Left renal cortex interstitium (tissue), 4 donors: Measurements from ENCODE around the gene HYLS1. TPM values are rescaled to one million over a fixed set of nuclear protein-coding genes. Genes with fewer than 3 reads are reported as not detected.

Experiments used
- DNase-seq, 4 donors: peaks; one replicate each; pipeline ENCODE4 v3.0.0-alpha.2; 2013; ENCODE audit warnings: low read depth in 4 of 4, low spot score in 2 of 4, missing footprints in 1 of 4
- polyA plus RNA-seq, 4 donors: library from polyadenylated mRNA; unstranded; fragments of 120-200 nt; gene quantifications; one replicate each; pipeline ENCODE4 v1.2.1, GENCODE V29; 2013; ENCODE audit not compliant: insufficient read length in 4 of 4

HYLS1 gene
- polyA plus RNA-seq, 4 donors, result 11.4 to 12.1 (median 11.8) TPM

DNA sequence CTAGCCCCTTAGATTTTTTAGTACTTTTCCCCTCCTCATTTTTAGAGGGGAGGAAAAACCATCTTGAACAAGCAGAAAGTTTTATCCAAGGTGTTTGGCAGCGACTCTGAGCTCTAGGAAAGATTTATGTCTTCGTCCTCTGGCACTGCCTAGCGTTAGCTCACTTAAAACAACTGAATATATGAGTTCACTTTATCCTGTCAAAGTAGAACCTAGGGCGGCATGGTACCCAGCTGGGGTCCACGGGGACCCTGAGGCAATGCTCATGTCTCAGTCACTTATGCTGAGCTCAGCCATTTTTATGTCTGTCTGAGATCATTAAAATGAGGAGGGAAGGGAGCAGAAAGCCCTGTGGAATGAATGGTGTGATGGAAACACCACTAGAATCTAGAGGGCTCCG is 44.2 kb downstream of the HYLS1 start:
- DNase-seq, result no peak

DNA sequence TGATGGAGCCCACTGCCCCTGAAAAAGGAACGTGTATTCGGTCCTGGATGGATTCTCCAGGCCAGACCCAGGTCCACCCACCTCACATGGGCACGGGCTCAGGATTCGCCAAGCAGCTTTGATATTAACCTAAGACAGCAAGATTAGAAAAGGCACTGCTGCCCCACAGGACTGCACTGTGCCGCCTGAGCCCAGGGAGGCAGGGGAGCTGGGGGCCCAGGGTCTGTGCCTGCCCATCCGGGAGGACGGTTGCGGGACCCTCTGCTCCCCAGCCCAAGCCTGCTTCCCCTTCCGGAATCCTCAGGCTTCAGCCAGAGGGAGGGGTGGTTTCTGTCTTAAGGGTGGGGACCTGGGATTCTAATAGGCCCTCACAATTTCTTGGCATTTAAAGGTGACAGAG is 44.8 kb downstream of the HYLS1 start:
- DNase-seq, result no peak

DNA sequence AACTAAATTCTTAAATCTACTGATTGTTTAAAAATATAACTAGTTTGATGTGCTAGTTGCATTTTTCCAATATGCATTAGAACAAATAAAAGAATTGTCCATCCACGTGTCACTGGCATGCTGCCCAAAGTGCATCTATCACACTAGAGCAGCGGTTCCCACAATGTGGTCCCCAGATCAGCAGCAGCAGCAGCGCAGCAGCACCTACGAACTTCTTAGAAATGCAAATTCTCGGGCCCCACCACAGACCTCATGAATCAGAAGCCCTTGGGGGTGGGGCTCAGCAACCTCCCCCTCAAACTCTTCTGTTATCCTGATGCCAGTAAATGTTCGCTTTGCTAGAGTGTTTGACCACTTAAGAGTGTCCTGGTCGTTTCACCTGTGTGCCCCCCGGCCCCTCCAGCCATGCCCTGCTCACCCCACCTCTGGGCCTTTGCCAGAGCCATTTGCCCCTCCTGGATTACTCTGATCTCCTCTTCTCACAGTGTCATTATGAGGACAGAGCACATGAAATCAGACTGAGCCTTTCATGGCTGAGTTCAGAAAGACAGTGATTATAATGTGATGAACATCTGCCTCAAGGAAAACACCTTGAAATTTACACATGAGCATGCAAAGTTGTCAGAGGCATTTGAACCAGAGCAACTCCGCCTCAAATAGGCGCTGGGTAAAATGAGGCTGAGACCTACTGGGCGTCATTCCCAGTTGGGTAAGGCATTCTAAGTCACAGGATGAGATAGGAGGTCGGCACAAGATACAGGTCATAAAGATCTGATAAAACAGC is 45.8 kb downstream of the HYLS1 start:
- no peak for DNase-seq

DNA sequence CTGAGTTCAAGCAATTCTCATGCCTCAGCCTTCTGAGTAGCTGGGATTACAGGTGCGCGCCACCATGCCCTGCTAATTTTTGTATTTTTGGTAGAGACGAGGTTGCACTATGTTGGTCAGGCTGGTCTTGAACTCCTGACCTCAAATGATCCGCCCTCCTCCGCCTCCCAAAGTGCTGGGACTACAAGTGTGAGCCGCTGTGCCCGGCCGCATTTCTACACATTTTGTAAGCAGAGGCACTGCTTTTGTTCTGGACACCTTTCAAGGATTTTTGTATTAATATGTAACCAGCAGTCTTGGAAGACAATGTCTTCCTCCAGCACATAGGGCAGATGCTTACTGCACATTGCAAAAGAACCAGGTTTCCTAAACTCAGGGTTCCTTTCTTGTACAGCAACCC is 47.0 kb downstream of the HYLS1 start:
- DNase-seq, result no peak

DNA sequence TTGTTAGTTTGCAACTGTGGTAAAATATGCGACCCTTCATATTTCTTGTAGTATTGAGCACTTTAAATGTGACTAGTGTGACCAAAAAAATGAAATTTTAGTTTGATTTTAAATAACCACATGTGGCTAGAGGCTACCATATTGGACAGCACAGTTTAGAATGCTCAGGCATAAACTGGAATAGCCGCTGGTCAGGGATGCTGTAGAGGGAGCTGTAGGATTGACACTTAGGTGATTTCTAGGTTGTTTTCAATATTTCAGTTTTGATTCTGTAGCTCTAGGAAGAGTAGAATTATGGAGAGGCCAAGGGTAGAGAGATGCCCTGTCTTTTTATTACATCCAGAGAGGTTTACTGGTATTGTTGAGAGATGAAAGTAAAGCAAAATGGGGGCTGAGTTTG is 47.6 kb downstream of the HYLS1 start:
- DNase-seq, result no peak

DNA sequence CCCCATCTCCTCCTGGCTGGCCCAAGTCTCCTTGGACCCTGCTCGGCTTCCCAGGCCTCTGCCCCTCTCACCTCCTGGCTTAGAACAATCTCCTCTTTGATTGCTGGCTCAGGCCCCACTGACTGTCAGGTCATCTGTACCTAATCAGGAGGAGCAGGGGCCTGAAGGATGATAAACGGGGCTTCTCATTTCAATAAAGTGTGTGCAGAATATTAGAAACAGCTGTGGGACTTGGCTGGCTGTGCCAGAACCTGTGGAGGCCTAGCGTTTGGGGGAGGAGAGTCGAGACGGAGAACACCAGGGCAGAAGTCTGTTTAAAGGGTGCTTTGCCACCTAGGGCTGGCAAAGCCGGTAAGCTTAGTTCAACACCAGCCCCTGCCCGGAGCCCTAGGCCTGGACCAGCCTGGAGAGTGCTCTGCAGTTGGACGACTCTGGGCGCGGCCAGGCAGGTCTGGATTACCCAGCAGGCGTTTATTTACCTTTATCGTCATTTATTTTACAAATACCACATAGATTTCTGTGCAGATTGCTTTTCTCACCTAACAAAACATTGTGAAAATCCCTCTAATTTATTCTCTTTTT is 48.2 kb downstream of the HYLS1 start:
- DNase-seq, result no peak

DNA sequence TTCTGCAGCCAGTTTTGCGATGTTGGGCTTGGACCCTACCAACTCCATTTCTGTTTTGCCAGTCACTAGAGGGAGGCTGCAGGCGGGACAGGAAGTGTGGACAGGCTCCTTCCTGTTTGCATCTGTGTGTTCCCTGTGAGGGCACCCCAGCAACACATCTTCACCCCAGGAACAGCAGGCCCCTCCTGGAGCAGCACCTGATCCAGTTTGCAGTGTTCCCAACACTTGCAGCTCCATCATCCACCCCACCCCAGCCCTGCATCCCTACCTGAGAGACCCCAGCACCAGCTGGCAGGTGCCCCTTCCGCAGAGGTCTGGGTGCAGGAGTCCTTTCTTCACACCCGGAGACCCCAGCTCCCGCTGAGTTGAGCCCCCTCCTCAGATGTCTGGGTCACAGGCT is 51.0 kb downstream of the HYLS1 start:
- DNase-seq, result no peak

DNA sequence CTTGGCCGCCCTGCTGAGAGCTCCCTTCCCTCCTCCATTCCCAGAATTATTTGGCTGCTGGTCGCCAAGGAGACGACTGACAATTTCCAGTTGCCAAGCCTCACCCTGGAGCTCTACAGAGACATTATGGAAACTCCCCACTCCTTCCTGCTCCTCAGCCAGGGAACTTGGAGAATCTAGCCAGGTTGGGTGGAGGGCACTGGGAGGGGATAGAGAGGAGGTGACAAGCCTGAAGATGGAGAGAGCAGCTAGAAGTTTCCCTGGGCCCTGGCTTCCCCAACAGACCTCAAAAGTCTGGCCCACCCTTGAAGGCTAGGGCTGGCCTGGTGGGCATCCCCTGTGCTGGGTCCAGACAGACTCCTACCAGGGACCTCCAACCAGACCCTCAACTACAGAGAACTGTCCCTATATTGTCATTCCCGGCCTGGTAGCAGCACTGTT is 51.6 kb downstream of the HYLS1 start:
- DNase-seq, result no peak

DNA sequence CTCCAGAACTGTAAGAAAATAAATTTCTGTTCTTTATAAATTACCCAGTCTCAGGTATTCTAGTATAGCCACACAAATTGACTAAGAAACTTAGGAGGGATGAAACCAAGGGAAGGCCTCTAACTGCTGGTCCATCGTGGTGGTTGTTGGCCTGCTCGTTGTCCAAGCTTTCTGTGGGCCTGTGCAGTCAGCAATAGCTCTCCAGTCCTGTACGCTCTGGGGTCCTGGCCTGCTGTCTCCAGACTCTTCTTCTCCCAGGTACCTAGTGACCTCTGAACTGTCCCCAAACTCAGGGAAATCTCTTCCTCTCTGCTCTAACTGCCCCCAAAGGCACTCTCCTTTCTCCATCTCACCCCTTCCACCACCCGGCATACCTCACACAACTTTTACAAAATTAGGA is 52.7 kb downstream of the HYLS1 start:
- no peak for DNase-seq

DNA sequence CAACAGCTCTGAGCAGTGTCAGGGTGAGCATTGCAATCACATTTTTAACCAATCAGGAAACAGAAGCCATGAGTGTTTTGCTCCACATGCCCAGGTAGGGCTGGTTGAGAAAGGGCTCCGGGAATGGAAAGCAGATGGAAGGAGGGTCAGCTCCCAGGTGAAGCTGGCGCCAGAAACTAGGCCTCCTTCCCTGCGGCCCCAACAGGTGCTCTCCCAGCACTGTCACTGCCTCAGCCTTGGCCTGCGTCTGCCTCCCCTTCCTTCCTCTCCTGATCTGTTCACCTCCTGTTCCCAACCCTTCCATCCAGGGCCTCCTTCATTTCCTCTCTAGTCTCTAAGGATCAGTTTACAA is 53.8 kb downstream of the HYLS1 start:
- no peak for DNase-seq

DNA sequence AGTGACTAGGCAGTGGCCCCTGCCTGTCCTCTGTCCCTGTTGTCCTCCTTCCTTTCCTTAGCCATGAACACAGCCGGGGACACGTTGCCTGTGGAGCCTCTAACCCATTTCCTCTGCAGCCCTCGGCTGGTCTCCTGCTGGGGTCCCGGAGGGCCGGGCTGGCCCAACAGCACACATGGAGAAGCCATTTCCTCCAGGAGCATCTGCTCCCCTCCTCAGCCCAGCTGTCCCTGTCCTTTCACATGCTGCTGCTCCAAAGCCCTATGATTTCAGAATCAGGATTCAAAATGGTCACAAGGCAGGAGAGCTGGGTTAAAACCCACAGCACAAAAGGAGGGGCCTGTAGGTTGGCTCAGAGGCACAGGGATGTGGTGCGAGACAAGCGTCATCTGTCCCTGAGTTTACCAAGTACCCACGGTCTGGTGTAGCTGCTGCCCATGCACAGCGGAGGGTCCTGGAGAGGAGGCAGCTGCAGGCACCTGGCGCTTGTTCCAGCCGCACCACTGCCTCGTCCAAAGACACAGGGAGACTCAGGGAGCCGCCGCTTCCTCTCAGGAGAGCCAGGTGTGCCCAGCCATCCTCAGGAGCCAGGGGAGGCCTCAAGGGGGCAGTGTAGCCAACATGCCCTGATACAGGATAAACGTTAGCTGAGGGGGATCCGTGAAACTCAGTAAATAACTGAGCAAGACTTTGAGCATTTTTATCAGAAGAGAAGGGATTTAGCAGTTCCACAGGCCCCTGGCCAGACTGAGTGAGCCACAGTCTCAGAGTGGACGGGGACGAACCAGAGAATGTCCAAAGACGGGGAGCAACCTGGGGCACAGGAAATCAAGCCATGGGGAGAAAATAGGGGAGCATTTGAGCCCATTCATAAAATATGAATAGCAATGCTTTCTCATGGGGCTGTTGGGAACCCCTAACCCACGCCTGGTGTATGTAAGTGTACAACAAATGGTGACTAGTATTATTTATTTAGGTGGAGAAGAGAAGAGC is 54.4 kb downstream of the HYLS1 start:
- peak in 1 of 4 donors; percentile 46 for DNase-seq

DNA sequence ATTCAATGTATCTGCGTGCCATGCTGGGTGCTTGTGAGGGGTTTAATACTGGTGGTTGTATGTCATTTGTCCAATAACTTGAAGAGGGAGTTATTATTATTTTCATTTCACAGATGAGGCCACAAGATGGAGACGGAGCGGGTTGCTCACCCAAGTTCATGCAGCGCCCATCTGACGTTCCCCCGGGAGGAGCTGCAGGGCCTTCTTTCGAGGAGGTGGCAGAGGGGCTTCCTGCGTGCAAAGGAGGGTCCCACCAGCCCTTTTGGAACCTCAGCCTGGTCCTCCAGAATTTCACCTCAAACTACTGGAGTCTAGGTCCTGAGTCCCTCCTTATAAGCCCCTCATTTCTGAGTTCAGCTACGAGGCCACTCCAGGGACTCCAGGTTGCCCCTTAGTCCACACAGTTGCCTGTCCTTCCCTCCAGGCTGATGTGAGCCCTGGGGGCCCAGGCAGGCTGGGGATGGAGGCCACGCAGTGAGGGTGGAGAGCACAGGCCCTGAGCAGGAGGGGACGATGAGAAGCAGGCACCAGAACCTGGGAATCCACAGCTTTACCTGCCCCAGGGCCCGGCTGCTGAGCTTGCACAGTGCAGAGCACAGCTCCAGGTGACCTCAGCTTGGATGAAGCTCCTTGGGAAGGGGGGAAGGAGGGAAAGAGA is 55.4 kb downstream of the HYLS1 start:
- no peak for DNase-seq

DNA sequence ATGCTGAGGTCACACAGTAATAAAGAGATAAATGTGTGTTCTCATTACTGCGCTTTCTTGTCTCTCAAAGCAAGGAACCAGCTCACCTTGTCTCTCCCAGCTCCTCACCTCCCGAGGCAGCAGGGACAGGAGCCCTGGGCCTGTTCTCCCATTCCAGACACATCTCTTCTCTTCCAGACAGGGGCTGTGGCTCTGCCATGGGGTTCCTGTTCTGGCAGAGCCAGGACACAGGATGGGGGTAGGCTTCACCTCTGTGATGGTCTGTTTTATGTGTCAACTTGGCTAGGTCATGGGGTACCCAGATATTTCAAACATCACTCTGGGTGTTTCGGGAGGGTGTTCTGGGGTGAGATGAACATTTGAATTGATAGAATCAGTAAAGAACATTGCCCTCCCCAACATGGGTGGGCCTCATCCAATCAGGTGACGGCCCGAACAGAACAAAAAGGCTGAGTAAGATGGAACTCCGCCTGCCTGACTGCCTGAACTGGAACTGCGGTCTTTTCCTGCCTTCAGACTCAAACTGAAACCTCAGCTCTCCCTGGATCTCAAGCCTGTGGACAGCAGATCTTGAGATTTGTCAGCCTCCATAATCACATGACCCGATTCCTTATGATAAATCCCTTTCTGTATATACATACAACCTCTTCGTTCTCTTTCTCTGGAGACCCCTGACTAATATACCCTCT is 56.3 kb downstream of the HYLS1 start:
- DNase-seq, result no peak

DNA sequence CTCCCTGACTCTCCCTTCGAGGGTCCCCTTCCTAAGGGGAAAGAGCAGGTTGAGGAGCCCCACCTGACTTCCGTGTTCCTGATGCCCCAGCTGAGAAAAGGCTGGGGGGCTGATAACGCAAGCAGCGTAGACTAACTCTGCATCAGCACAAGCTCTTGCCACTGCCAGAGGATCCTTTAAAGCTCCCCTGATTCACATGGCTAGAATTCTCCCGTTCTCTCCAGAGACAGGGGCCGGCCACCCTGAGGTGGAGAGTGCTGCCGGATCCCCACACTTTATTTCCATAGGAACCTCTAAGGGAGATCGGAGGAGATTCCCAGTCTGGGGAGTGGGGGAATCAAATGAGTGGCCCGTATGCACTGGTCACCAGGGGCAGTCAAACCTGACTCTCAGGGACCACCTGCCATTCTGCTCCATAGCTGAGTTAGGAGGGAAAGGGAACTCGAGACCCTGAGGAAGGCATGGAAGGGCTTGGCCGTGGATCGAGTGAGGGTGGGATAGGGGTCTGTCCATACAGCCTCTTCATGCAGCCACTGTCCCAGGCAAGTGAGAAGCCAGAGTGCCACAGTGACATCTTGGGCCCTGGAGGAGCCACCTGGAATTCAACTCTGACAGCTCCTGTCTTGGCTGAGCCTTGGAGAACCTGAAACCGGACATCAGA is 57.0 kb downstream of the HYLS1 start:
- DNase-seq, result no peak

DNA sequence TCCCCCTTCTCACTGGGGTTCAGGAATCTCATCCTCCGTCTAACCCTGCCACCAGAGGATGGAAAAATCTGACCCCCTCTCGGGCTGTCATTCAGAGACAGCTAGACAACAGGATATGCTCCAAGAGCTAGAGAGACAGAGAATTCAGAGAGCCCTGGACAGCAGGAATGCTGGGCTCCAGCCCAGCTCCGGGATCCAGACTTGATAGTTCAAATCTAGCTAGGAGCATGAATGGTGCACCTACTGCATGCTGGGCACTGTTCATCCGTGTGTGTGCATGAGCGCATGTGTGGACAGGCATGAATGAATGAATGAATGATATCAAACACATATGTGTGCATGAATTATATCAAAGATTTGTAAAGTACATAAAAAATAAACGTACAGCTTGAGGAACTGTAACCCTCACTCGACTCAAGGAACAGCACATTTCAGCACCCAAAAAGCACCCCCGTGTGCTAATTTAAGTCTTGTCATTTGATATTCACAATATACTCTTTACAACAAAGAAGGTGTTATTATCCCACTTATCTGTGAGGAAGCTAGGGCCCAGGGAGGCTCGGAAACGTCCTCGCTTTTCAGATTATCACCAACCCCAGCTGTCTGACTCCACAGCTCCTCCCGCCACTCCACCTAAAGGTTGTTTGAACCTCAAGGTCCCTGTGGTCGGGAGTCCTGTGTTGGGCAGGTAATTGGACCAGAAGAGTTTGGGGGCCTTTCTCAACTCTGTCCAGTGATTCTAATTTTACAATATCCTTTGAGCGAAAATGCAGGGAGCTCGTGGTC is 57.7 kb downstream of the HYLS1 start:
- no peak for DNase-seq

DNA sequence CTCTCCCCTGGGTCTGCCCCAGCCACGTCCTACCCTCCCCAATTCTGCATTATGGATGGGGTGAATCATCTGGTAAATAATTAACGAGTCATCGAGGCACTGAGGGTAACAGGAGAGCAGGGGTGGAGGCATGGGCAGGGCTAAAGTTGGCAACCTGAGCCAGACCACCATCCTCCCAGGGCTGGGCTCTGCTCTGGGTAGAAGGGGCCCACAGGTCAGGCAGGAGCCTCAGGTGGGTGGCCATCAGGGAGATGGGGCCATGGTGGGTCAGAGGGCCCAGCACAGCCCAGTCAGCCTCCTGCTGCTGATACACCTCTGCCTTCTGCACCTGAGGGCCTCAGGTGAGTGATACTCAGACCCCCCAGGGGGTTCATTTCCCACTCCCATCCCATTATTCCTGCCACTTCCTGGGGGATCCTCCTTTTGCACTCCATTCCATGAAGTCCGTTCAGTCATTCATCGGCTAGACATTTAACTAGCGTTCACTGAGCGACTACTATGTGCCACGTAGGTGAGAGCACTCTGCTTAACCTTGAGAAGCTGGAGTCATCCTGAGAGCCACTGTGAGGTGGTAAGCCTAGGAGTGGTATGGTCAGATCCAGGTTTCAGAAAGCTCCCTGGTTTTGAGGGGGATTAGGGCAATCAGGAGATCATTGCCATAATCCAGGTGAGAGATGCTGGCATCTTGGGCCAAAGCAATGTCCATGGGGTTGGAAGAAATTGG is 58.5 kb downstream of the HYLS1 start, which contains the start of gene VSIG10L2:
VSIG10L2 (plus strand) TSS at position 248 of the 724 bp plus-strand sequence; CDS start at position 260, 12 bp downstream.
- no peak for DNase-seq

DNA sequence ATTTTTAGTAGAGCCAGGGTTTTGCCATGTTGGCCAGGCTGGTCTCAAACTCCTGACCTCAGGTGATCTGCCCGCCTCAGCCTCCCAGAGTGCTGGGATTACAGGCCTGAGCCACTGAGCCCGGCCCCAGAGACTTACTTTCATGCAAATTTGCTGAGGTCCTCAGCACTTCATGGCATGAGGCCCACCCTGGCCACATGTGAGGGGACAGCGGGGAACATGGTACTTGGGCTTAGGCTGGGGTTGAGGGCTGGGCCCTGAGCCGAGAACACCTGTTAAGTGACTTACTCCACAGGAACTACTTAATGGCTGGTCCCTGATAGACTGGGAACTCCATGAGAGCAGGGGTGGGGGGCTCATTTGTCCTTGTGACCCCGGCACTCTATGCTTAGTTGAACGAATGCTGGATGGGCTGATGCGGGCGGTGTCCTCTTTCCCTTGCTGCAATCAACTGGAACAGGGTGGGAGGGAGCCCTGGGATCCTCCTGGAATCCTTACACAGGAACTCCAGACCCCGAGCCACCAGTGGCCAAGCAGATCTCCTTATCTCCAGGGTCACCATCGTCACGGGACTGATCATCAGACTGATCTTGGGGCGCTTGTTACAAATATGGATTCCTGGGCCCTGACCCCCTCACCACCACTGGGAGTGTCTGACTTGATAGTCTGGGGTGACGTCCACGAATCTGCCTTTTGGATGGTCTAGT is 59.4 kb downstream of the HYLS1 start:
- no peak for DNase-seq
